Activated T-helper 2 cell treated with anti-CD3 and anti-CD28 coated beads, Interferon-gamma antibody, Interleukin-2, Interleukin-4, amounts not matched to agents 10 μg/mL and 5 μg/mL and 100 μg/mL, durations not matched to agents 14 hours and 24 hours and 36 hours (primary cell): ENCODE measurements around the gene ZBTB17. TPM values are rescaled to one million over a fixed set of nuclear protein-coding genes. Genes with fewer than 3 reads are reported as not detected.
"Not testable (repeated sequence)": the region's sequence is repeated elsewhere in the genome, so short reads cannot be mapped to it uniquely, and the experiment has no call there.

ENCODE experiments used
- DNase-seq: peaks from one replicate; pipeline ENCODE4 v3.0.0; 2021; ENCODE audit warnings: low spot score
- H3K27ac Mint-ChIP-seq: one replicate; pipeline ENCODE4 v1.8.0; 2021; ENCODE audit warnings: mixed read lengths
- H3K27me3 Mint-ChIP-seq: one replicate; pipeline ENCODE4 v1.8.0; 2021; ENCODE audit warnings: low read depth, mixed read lengths
- H3K36me3 Mint-ChIP-seq: one replicate; pipeline ENCODE4 v1.8.0; 2021; ENCODE audit warnings: low read depth, mixed read lengths
- H3K4me1 Mint-ChIP-seq: one replicate; pipeline ENCODE4 v1.8.0; 2021; ENCODE audit warnings: low read depth, mixed read lengths
- H3K4me3 Mint-ChIP-seq: one replicate; pipeline ENCODE4 v1.8.0; 2021; ENCODE audit warnings: low read depth, mild to moderate bottlenecking, moderate library complexity, mixed read lengths
- H3K9me3 Mint-ChIP-seq: one replicate; pipeline ENCODE4 v1.8.0; 2021; ENCODE audit warnings: mixed read lengths
- intact Hi-C: fragments of 100-400 bp; cut with micrococcal nuclease; formaldehyde crosslinking; loops from one replicate; pipeline ENCODE4 v1.15.1; 2023
- total RNA-seq: library from RNA; stranded (reverse); gene quantifications from 2 replicates; pipeline ENCODE4 v1.2.3, GENCODE V29; 2022

The ZBTB17 gene
- total RNA-seq: 65.7 and 67.8 TPM in 2 replicates

GRCh38 chr1:15975805-15976680 lies at the start of gene ZBTB17:
Gene ZBTB17, minus strand, starts transcription at chr1:15976101. Its CDS starts 27,606 bp downstream, at chr1:15948495.
- H3K4me1 Mint-ChIP-seq: peaks cover 34% of the 10 kb centered on the region
- peaks cover 28% of the 10 kb centered on the region for H3K36me3 Mint-ChIP-seq

GRCh38 chr1:16023050-16023653 lies 47.3 kb upstream of the ZBTB17 start:
- H3K27ac Mint-ChIP-seq: no peak overlapping the region
- no peak for DNase-seq
- intact Hi-C loops: no loop called here
- H3K27me3 Mint-ChIP-seq: peaks cover 4% of the 10 kb centered on the region
- no peak overlapping the region for H3K4me3 Mint-ChIP-seq
- no peaks in the 10 kb centered on the region for H3K4me1 Mint-ChIP-seq
- no peaks in the 10 kb centered on the region for H3K9me3 Mint-ChIP-seq
- no peaks in the 10 kb centered on the region for H3K36me3 Mint-ChIP-seq

More at GRCh38 chr1:15975805-15976680, at the start of gene ZBTB17:
- intact Hi-C loops: loop anchor here (1.0 to 10.0 kb wide), 3 partner anchors 10 to 361 kb away; partner anchors contain the start of genes DDI2 and SPEN
- H3K4me3 Mint-ChIP-seq: peak within 1 kb of the TSS; percentile 84
- H3K27ac Mint-ChIP-seq: peak within 1 kb of the TSS; percentile 92
- no peaks in the 10 kb centered on the region for H3K9me3 Mint-ChIP-seq
- DNase-seq: peak; percentile 92
- no peaks in the 10 kb centered on the region for H3K27me3 Mint-ChIP-seq

- no peaks in the 10 kb centered on the region for H3K9me3 Mint-ChIP-seq
- intact Hi-C loops: no loop called here
- H3K36me3 Mint-ChIP-seq: no peaks in the 10 kb centered on the region
- DNase-seq: no peak
- H3K27ac Mint-ChIP-seq: no peak overlapping the region
- H3K4me1 Mint-ChIP-seq: no peaks in the 10 kb centered on the region
- no peaks in the 10 kb centered on the region for H3K27me3 Mint-ChIP-seq
- H3K4me3 Mint-ChIP-seq: no peak overlapping the region
These were observed 46.5 kb upstream of the ZBTB17 start for GRCh38 chr1:16022393-16022792.

- DNase-seq: no peak
- Mint-ChIP-seq H3K36me3 (no peaks in the 10 kb centered on the region), H3K27ac (no peak within 1 kb of the TSS), H3K9me3 (no peaks in the 10 kb centered on the region), H3K4me1 (no peaks in the 10 kb centered on the region), H3K27me3 (no peaks in the 10 kb centered on the region), H3K4me3 (no peak within 1 kb of the TSS)
- intact Hi-C loops: no loop called here
These were observed 45.8 kb upstream of the ZBTB17 start, which contains the start of gene CLCNKA for GRCh38 chr1:16021681-16022080. Gene CLCNKA, plus strand, starts transcription at chr1:16022036. Its CDS starts 584 bp downstream, at chr1:16022620.

GRCh38 chr1:16020878-16021277 lies 45.0 kb upstream of the ZBTB17 start:
- H3K36me3 Mint-ChIP-seq, DNase-seq, H3K27me3 Mint-ChIP-seq, H3K9me3 Mint-ChIP-seq, intact Hi-C loops, H3K27ac Mint-ChIP-seq, H3K4me3 Mint-ChIP-seq, H3K4me1 Mint-ChIP-seq: not testable (repeated sequence)

- no peaks in the 10 kb centered on the region for H3K27me3 Mint-ChIP-seq
- no peak overlapping the region for H3K27ac Mint-ChIP-seq
- no peak overlapping the region for H3K4me3 Mint-ChIP-seq
- H3K9me3 Mint-ChIP-seq: no peaks in the 10 kb centered on the region
- H3K4me1 Mint-ChIP-seq: no peaks in the 10 kb centered on the region
- intact Hi-C loops: no loop called here
- DNase-seq: no peak
- H3K36me3 Mint-ChIP-seq: no peaks in the 10 kb centered on the region
These were observed 44.4 kb upstream of the ZBTB17 start for GRCh38 chr1:16020325-16020724.

- intact Hi-C loops: no loop called here
- no peak overlapping the region for H3K4me3 Mint-ChIP-seq
- H3K27me3 Mint-ChIP-seq: no peaks in the 10 kb centered on the region
- no peaks in the 10 kb centered on the region for H3K9me3 Mint-ChIP-seq
- no peaks in the 10 kb centered on the region for H3K4me1 Mint-ChIP-seq
- no peak overlapping the region for H3K27ac Mint-ChIP-seq
- no peak for DNase-seq
- H3K36me3 Mint-ChIP-seq: no peaks in the 10 kb centered on the region
These were observed 43.9 kb upstream of the ZBTB17 start for GRCh38 chr1:16019644-16020277.

- H3K4me1 Mint-ChIP-seq: no peaks in the 10 kb centered on the region
- H3K27me3 Mint-ChIP-seq: peaks cover 2% of the 10 kb centered on the region
- intact Hi-C loops: no loop called here
These were observed 43.1 kb upstream of the ZBTB17 start for GRCh38 chr1:16018749-16019643.

GRCh38 chr1:16018308-16018707 lies 42.4 kb upstream of the ZBTB17 start:
- Mint-ChIP-seq H3K27me3 (peaks cover 2% of the 10 kb centered on the region), H3K27ac (no peak overlapping the region), H3K36me3 (no peaks in the 10 kb centered on the region), H3K9me3 (no peaks in the 10 kb centered on the region), H3K4me3 (no peak overlapping the region), H3K4me1 (peaks cover 2% of the 10 kb centered on the region)
- intact Hi-C loops: no loop called here
- DNase-seq: no peak

More at GRCh38 chr1:16018749-16019643, 43.1 kb upstream of the ZBTB17 start:
- H3K4me3 Mint-ChIP-seq: no peak overlapping the region
- no peak for DNase-seq
- no peaks in the 10 kb centered on the region for H3K9me3 Mint-ChIP-seq
- no peaks in the 10 kb centered on the region for H3K36me3 Mint-ChIP-seq
- no peak overlapping the region for H3K27ac Mint-ChIP-seq

GRCh38 chr1:16017461-16018303 lies 41.8 kb upstream of the ZBTB17 start, which contains the start of gene HSPB7:
Gene HSPB7, minus strand, starts transcription at chr1:16018043. Its CDS starts 80 bp downstream, at chr1:16017963.
- Mint-ChIP-seq H3K4me3 (no peak within 1 kb of the TSS), H3K9me3 (no peaks in the 10 kb centered on the region), H3K27ac (no peak within 1 kb of the TSS), H3K36me3 (no peaks in the 10 kb centered on the region), H3K4me1 (peaks cover 2% of the 10 kb centered on the region), H3K27me3 (peaks cover 2% of the 10 kb centered on the region)
- intact Hi-C loops: no loop called here
- DNase-seq: no peak

- no peaks in the 10 kb centered on the region for H3K9me3 Mint-ChIP-seq
- peaks cover 2% of the 10 kb centered on the region for H3K27me3 Mint-ChIP-seq
- no peaks in the 10 kb centered on the region for H3K36me3 Mint-ChIP-seq
- peaks cover 6% of the 10 kb centered on the region for H3K4me1 Mint-ChIP-seq
- intact Hi-C loops: no loop called here
- H3K4me3 Mint-ChIP-seq: no peak overlapping the region
- DNase-seq: no peak
- no peak overlapping the region for H3K27ac Mint-ChIP-seq
These were observed 41.2 kb upstream of the ZBTB17 start for GRCh38 chr1:16017076-16017460.
